A204.1 (cell line): ENCODE measurements around the gene GLUL.
"Not testable (repeated sequence)": the region's sequence is repeated elsewhere in the genome, so short reads cannot be mapped to it uniquely, and the experiment has no call there.

Source experiments
- FAIRE-seq: peaks from 2 replicates; lab custom pipeline; 2012; peaks lifted over from hg19 to GRCh38; lab: Jason Lieb, UNC

GLUL gene

GRCh38 chr1:182394055-182394775, 2.6 kb upstream of the GLUL start:
- FAIRE-seq: no peak

GRCh38 chr1:182392050-182393028, 749 bp upstream of the GLUL start:
- no peak for FAIRE-seq

- FAIRE-seq: no peak
Observed at GRCh38 chr1:182391028-182391361, 595 bp downstream of the GLUL start.

GRCh38 chr1:182389619-182390047, 2.0 kb downstream of the GLUL start:
- FAIRE-seq: no peak

GRCh38 chr1:182388392-182389134, 3.0 kb downstream of the GLUL start:
- no peak for FAIRE-seq

- no peak for FAIRE-seq
Observed at GRCh38 chr1:182387566-182387965, 4.0 kb downstream of the GLUL start.

GRCh38 chr1:182386980-182387379, 4.6 kb downstream of the GLUL start:
- no peak for FAIRE-seq

GRCh38 chr1:182385885-182386853, 5.4 kb downstream of the GLUL start:
- FAIRE-seq: no peak

GRCh38 chr1:182384387-182384960, 7.1 kb downstream of the GLUL start:
- no peak for FAIRE-seq

GRCh38 chr1:182383934-182384333, 7.7 kb downstream of the GLUL start:
- FAIRE-seq: no peak

GRCh38 chr1:182383037-182383661, 8.4 kb downstream of the GLUL start:
- no peak for FAIRE-seq

- no peak for FAIRE-seq
Observed at GRCh38 chr1:182381962-182382819, 9.4 kb downstream of the GLUL start.

GRCh38 chr1:182380199-182380598, 11.4 kb downstream of the GLUL start:
- no peak for FAIRE-seq

- FAIRE-seq: not testable (repeated sequence)
Observed at GRCh38 chr1:182379781-182380180, 11.8 kb downstream of the GLUL start.

- no peak for FAIRE-seq
Observed at GRCh38 chr1:182376936-182377574, 14.5 kb downstream of the GLUL start.

GRCh38 chr1:182374101-182374834, 17.3 kb downstream of the GLUL start:
- no peak for FAIRE-seq

GRCh38 chr1:182370532-182370931, 21.1 kb downstream of the GLUL start:
- FAIRE-seq: no peak

- FAIRE-seq: no peak
Observed at GRCh38 chr1:182368903-182369302, 22.7 kb downstream of the GLUL start.
